Spleen (tissue), 11 donors: ENCODE measurements around the gene FAM222A. TPM values are rescaled to one million over a fixed set of nuclear protein-coding genes. Genes with fewer than 3 reads are reported as not detected.

Experiments
- DNase-seq: peaks from one replicate; pipeline ENCODE4 v3.0.0-alpha.2; 2020
- H3K27ac ChIP-seq, 8 donors: fragments of 200-600 bp; sonication (generic) in 7 of 8; 1 replicate in 4 of 8; 2 replicates in 4 of 8; pipeline versions ENCODE4 v1.5.0 to v1.8.0; 2016 to 2021; ENCODE audit warnings: inconsistent platforms in 4 of 8, mild to moderate bottlenecking in 4 of 8, moderate library complexity in 1 of 8
- H3K27me3 ChIP-seq, 7 donors: fragments of 200-600 bp; sonication (generic) in 6 of 7; replicated peaks in 1 of 7; 1 replicate in 4 of 7; 2 replicates in 3 of 7; pipeline versions ENCODE4 v1.5.0 to v1.8.0; 2016 to 2021; ENCODE audit warnings: inconsistent platforms in 3 of 7, mild to moderate bottlenecking in 1 of 7
- H3K36me3 ChIP-seq, 6 donors: fragments of 200-600 bp; sonication (generic) in 5 of 6; 1 replicate in 4 of 6; 2 replicates in 2 of 6; pipeline versions ENCODE4 v1.5.0 to v1.8.0; 2016 to 2021; ENCODE audit warnings: inconsistent platforms in 2 of 6
- H3K4me1 ChIP-seq, 6 donors: fragments of 200-600 bp; sonication (generic) in 5 of 6; 1 replicate in 3 of 6; 2 replicates in 3 of 6; pipeline versions ENCODE4 v1.5.0 to v1.8.0; 2016 to 2021; ENCODE audit warnings: inconsistent platforms in 3 of 6
- H3K4me3 ChIP-seq, 8 donors: fragments of 200-600 bp; sonication (generic) in 7 of 8; 1 replicate in 4 of 8; 2 replicates in 4 of 8; pipeline versions ENCODE4 v1.5.0 to v1.8.0; 2016 to 2021; ENCODE audit warnings: inconsistent platforms in 4 of 8, mild to moderate bottlenecking in 4 of 8, moderate library complexity in 2 of 8
- H3K9me3 ChIP-seq, 8 donors: fragments of 200-600 bp; sonication (generic) in 7 of 8; 1 replicate in 4 of 8; 2 replicates in 4 of 8; pipeline versions ENCODE4 v1.5.0 to v1.8.0; 2016 to 2021; ENCODE audit warnings: inconsistent platforms in 4 of 8
- CTCF ChIP-seq, 11 experiments: fragments of 200-600 bp in 7 of 11; fragments of 450-650 bp in 4 of 11; sonication (generic) in 4 of 11; IDR thresholded peaks in 8 of 11; conservative IDR thresholded peaks in 3 of 11; 1 replicate in 7 of 11; 2 replicates in 4 of 11; pipeline versions ENCODE4 v1.4.0 to v1.8.0; 2016 to 2021; ENCODE audit warnings: antibody characterized with exemption in 11 of 11, inconsistent platforms in 4 of 11, mild to moderate bottlenecking in 1 of 11
- POLR2A ChIP-seq, 3 donors: fragments of 450-650 bp; IDR thresholded peaks; one replicate each; pipeline ENCODE4 v1.5.1; 2017; ENCODE audit warnings: antibody characterized with exemption in 3 of 3, mild to moderate bottlenecking in 1 of 3
- POLR2AphosphoS5 ChIP-seq, 3 donors: sonication (generic); formaldehyde crosslinking; IDR thresholded peaks; one replicate each; pipeline ENCODE4 v1.5.1; 2017; ENCODE audit warnings: antibody characterized with exemption in 3 of 3
- WGBS, 5 donors: extraction: QIAGEN DNeasy Blood & Tissue Kit in 3 of 5; methylation state at CpG; one replicate each; pipeline versions ENCODE4 v1.1.5 to v1.1.7; 2013 to 2018; 5-methylcytosine and 5-hydroxymethylcytosine counted together
- intact Hi-C: fragments of 100-400 bp; cut with DNase I; formaldehyde crosslinking; loops from one replicate; pipeline ENCODE4 v1.15.0; 2023; ENCODE audit warnings: low total_unique reads
- polyA plus RNA-seq, 3 donors: library from polyadenylated mRNA; stranded (reverse); fragments of 200-250 nt; gene quantifications; one replicate each; pipeline ENCODE4 v1.2.1, GENCODE V29; 2013
- total RNA-seq, 7 donors: library from RNA; depleted of rRNA in 3 of 7; stranded (reverse); fragments of >200 nt in 3 of 7; fragmentation: NEBNext Ultra II Directional in 4 of 7; extraction: Animal tissue kit (Norgen Biotek cat#: 25700) in 4 of 7; gene quantifications; one replicate each; pipeline versions ENCODE4 v1.1.0 to v1.2.1, GENCODE V29; 2016 to 2021
- donor health status: healthy with polysubstance abuse.
- donor health status: DM: no; HTN: no; CAD: no; lungs with moderate emphysema.
- donor health status: DM: no; HTN: no; CAD: no.
- donor health status: Bipolar disorder and iron deficiency.
- donor health status: healthy.
- donor health status: DM: no; HTN: no; CAD: no.
- donor health status: DM: yes; HTN: yes; CAD: no.

FAM222A gene
- total and polyA plus RNA-seq, 10 donors = 1.3 to 30.7 (median 16.8) TPM

- WGBS, 5 donors = 87 to 92% (median 90%) methylated on average over 24 to 28 of the region's 28 CpGs
- Histone ChIP-seq H3K4me1 (no peaks in the 10 kb centered on the region), H3K9me3 (peaks cover 0 to 14% (median 11%) of the 10 kb centered on the region in 8 donors), H3K36me3 (no peaks in the 10 kb centered on the region), H3K27ac (no peak overlapping the region), H3K4me3 (no peak overlapping the region), H3K27me3 (peaks cover 0 to 6% (median 0%) of the 10 kb centered on the region in 7 donors)
- no peak for DNase-seq
- intact Hi-C loops = no loop called here
- TF ChIP-seq POLR2AphosphoS5 (IDR thresholded peaks at IDR 0.05) (no peak), POLR2A (IDR thresholded peaks at IDR 0.05) (no peak), CTCF (IDR thresholded peaks at IDR 0.05 in 8 of 11, conservative IDR thresholded peaks at IDR 0.05 in 3 of 11) (no peak)
These were observed 69.7 kb downstream of the FAM222A start for GRCh38 chr12:109783135-109783964.

GRCh38 chr12:109783965-109784244 lies 70.3 kb downstream of the FAM222A start:
- Histone ChIP-seq H3K9me3 (peaks cover 0 to 9% (median 6%) of the 10 kb centered on the region in 8 donors), H3K27ac (no peak overlapping the region), H3K4me1 (no peaks in the 10 kb centered on the region), H3K4me3 (no peak overlapping the region), H3K36me3 (no peaks in the 10 kb centered on the region), H3K27me3 (peaks cover 0 to 6% (median 0%) of the 10 kb centered on the region in 7 donors)
- DNase-seq = no peak
- 70 to 97% (median 79%) methylated on average over 2 to 8 of the region's 8 CpGs for WGBS, 5 donors
- no peak for TF ChIP-seq POLR2AphosphoS5 (IDR thresholded peaks at IDR 0.05)
- no peak for TF ChIP-seq CTCF (IDR thresholded peaks at IDR 0.05 in 8 of 11, conservative IDR thresholded peaks at IDR 0.05 in 3 of 11)
- no peak for TF ChIP-seq POLR2A (IDR thresholded peaks at IDR 0.05)
- intact Hi-C loops = no loop called here

GRCh38 chr12:109785854-109786253 lies 72.2 kb downstream of the FAM222A start:
- Histone ChIP-seq H3K9me3 (no peaks in the 10 kb centered on the region), H3K27me3 (peaks cover 0 to 7% (median 0%) of the 10 kb centered on the region in 7 donors), H3K4me3 (no peak overlapping the region), H3K4me1 (no peaks in the 10 kb centered on the region), H3K36me3 (no peaks in the 10 kb centered on the region), H3K27ac (no peak overlapping the region)
- 73 to 91% (median 86%) methylated on average over 4 of the region's 4 CpGs for WGBS, 5 donors
- DNase-seq = no peak
- intact Hi-C loops = no loop called here
- TF ChIP-seq CTCF (IDR thresholded peaks at IDR 0.05 in 8 of 11, conservative IDR thresholded peaks at IDR 0.05 in 3 of 11) (no peak), POLR2AphosphoS5 (IDR thresholded peaks at IDR 0.05) (no peak), POLR2A (IDR thresholded peaks at IDR 0.05) (no peak)

- WGBS, 5 donors = 83 to 92% (median 89%) methylated on average over 9 of the region's 9 CpGs
- no peaks in the 10 kb centered on the region for H3K9me3 ChIP-seq
- no peak for DNase-seq
- no peaks in the 10 kb centered on the region for H3K36me3 ChIP-seq
- no peak overlapping the region for H3K4me3 ChIP-seq
- TF ChIP-seq CTCF (IDR thresholded peaks at IDR 0.05 in 8 of 11, conservative IDR thresholded peaks at IDR 0.05 in 3 of 11) (no peak), POLR2A (IDR thresholded peaks at IDR 0.05) (no peak), POLR2AphosphoS5 (IDR thresholded peaks at IDR 0.05) (no peak)
- intact Hi-C loops = no loop called here
- H3K4me1 ChIP-seq = no peaks in the 10 kb centered on the region
- H3K27ac ChIP-seq = no peak overlapping the region
- H3K27me3 ChIP-seq = peaks cover 0 to 16% (median 0%) of the 10 kb centered on the region in 7 donors
These were observed 73.2 kb downstream of the FAM222A start for GRCh38 chr12:109786799-109787198.
